SK-N-SH treated with all-trans-retinoic acid at 6 μM for 48 hours (cell line): ENCODE data around the gene GRID1.

Experiments used
- BACH2 ChIP-seq: fragments of 250-450 bp; sonication (Bioruptor Pico); IDR thresholded peaks from 2 replicates; pipeline ENCODE4 v1.9.0; 2021; ENCODE audit warnings: mild to moderate bottlenecking, borderline replicate concordance
- CSRNP3 ChIP-seq: fragments of 250-450 bp; sonication (Bioruptor Pico); IDR thresholded peaks from 2 replicates; pipeline ENCODE4 v1.5.1; 2021; ENCODE audit warnings: mild to moderate bottlenecking, moderate library complexity
- ESRRG ChIP-seq: fragments of 250-450 bp; sonication (Bioruptor Pico); IDR thresholded peaks from 2 replicates; pipeline ENCODE4 v1.6.1; 2021; ENCODE audit warnings: mild to moderate bottlenecking
- GLIS3 ChIP-seq: fragments of 250-450 bp; sonication (Bioruptor Pico); IDR thresholded peaks from 2 replicates; pipeline ENCODE4 v1.5.0; 2020; ENCODE audit warnings: mild to moderate bottlenecking, moderate library complexity
- OSR1 ChIP-seq: fragments of 250-450 bp; sonication (Bioruptor Pico); IDR thresholded peaks from 2 replicates; pipeline ENCODE4 v1.8.0; 2022; ENCODE audit warnings: moderate library complexity, mild to moderate bottlenecking, inconsistent platforms
- POU6F1 ChIP-seq: fragments of 250-450 bp; sonication (Bioruptor Pico); IDR thresholded peaks from 2 replicates; pipeline ENCODE4 v1.8.0; 2021; ENCODE audit warnings: low read depth, mild to moderate bottlenecking, moderate library complexity, borderline replicate concordance
- ZNF565 ChIP-seq: fragments of 450-650 bp; formaldehyde crosslinking; conservative IDR thresholded peaks from 2 replicates; pipeline ENCODE4 v1.5.0; 2020; ENCODE audit warnings: low read depth, mild to moderate bottlenecking, moderate library complexity
- ZNF8 ChIP-seq: fragments of 450-650 bp; formaldehyde crosslinking; IDR thresholded peaks from 2 replicates; pipeline ENCODE4 v1.5.0; 2020; ENCODE audit warnings: mild to moderate bottlenecking, moderate library complexity
- TF ChIP-seq, protein P1 (sequence below): fragments of 250-450 bp; sonication (Bioruptor Pico); IDR thresholded peaks from 2 replicates; pipeline ENCODE4 v1.8.0; 2020; ENCODE audit warnings: mild to moderate bottlenecking, moderate library complexity, borderline replicate concordance

DNA sequence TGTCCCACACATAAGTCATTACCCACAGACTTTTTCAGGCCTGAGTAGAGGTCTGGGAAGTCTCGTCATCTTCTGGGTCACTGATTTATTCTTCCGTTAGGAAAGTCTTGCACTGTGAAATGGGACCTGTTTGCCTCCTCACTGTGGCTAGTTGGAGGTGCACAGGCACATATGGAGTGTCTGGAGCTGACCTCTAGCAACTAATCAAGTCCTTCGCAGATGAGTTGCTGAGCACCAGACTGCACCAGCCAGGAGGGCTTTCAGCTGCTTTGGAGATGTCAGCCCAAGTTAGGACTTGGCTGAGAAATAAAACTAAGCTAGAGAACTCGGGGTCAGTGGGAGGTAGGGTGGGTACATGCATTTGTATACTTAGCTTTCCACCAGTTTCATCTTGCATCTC lies 578.0 kb downstream of the GRID1 start:
- TF ChIP-seq BACH2 (CRISPR knock-in tag) = no peak
- no peak for TF ChIP-seq OSR1 (CRISPR knock-in tag)
- TF ChIP-seq, protein P1, sequence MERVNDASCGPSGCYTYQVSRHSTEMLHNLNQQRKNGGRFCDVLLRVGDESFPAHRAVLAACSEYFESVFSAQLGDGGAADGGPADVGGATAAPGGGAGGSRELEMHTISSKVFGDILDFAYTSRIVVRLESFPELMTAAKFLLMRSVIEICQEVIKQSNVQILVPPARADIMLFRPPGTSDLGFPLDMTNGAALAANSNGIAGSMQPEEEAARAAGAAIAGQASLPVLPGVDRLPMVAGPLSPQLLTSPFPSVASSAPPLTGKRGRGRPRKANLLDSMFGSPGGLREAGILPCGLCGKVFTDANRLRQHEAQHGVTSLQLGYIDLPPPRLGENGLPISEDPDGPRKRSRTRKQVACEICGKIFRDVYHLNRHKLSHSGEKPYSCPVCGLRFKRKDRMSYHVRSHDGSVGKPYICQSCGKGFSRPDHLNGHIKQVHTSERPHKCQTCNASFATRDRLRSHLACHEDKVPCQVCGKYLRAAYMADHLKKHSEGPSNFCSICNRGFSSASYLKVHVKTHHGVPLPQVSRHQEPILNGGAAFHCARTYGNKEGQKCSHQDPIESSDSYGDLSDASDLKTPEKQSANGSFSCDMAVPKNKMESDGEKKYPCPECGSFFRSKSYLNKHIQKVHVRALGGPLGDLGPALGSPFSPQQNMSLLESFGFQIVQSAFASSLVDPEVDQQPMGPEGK (CRISPR knock-in tag) = no peak
- no peak for TF ChIP-seq CSRNP3
- no peak for TF ChIP-seq GLIS3
- TF ChIP-seq ZNF8 = no peak
- no peak for TF ChIP-seq ESRRG
- TF ChIP-seq ZNF565 = no peak
- TF ChIP-seq POU6F1 (CRISPR knock-in tag) = no peak
